ENCODE results near the gene TJAP1. TPM values are rescaled to one million over a fixed set of nuclear protein-coding genes. Genes with fewer than 3 reads are reported as not detected.

The TJAP1 gene
- total RNA-seq, 4 donors from 2014 or later, result 21.4 to 58.6 (median 45.7) TPM

DNA sequence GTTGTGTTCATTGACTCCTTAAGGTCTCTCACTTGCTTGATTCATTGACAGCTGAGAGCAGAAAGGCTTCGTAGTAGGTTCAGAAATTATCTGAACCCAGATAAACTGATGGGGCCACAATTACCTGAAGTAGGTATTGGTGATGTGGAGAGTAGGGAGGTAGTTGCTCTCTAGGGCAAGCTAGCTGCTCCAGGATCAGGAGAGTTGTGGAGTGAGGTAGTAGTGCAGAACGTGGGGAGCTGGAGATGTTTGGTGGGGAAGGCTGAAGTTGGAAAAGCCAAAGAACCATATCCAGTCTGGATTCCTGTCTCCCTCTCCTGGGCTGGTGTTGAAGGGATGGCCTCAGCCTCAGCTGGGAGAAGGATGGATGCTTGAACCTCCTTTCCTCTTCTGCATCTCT is 15.9 kb downstream of the TJAP1 start:
- Histone ChIP-seq H3K9me3 (no peaks in the 10 kb centered on the region), H3K27ac (peak overlapping the region in 2 of 4 donors; percentile 58 to 63), H3K4me3 (no peak overlapping the region), H3K4me1 (peaks cover 0 to 19% (median 7%) of the 10 kb centered on the region in 4 donors), H3K36me3 (peaks cover 0 to 7% (median 0%) of the 10 kb centered on the region in 3 donors), H3K27me3 (no peaks in the 10 kb centered on the region)
- TF ChIP-seq CTCF (IDR thresholded peaks at IDR 0.05) (no peak), POLR2A (IDR thresholded peaks at IDR 0.05) (no peak)
- no peak for DNase-seq

- Histone ChIP-seq H3K27ac (peak overlapping the region in 2 of 4 donors; percentile 58 to 63), H3K9me3 (no peaks in the 10 kb centered on the region), H3K27me3 (no peaks in the 10 kb centered on the region), H3K36me3 (peaks cover 0 to 13% (median 0%) of the 10 kb centered on the region in 3 donors), H3K4me1 (peaks cover 0 to 19% (median 7%) of the 10 kb centered on the region in 4 donors), H3K4me3 (no peak overlapping the region)
- peak in 2 of 3 donors; percentile 67 to 76 for DNase-seq
- TF ChIP-seq CTCF (IDR thresholded peaks at IDR 0.05), result no peak
- peak in 1 of 2 donors; percentile 7 for TF ChIP-seq POLR2A (IDR thresholded peaks at IDR 0.05)
Observed at GRCh38 chr6:43493833-43494232, 16.5 kb downstream of the TJAP1 start.

DNA sequence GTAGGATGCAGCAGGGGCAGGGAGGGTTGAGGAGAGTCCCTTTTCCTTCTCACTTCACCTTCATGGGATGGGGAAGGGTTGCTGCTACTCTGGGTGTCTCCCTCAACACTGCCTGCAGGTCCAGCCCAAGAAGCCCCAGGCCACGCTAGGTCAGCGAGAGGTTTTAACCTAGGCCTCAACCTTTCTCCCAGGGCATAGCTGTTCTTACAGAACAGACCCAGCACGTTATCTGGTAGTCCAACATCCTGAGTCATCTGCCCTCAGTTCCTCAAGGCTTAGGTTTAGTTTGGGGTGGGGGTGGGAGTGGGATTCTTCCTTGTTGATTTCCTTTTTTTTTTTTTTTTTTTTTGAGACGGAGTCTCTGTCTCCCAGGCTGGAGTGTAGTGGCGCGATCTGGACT is 17.0 kb downstream of the TJAP1 start:
- Histone ChIP-seq H3K36me3 (peaks cover 0 to 18% (median 0%) of the 10 kb centered on the region in 3 donors), H3K9me3 (no peaks in the 10 kb centered on the region), H3K27me3 (no peaks in the 10 kb centered on the region), H3K4me3 (no peak overlapping the region), H3K4me1 (peaks cover 0 to 19% (median 7%) of the 10 kb centered on the region in 4 donors), H3K27ac (peak overlapping the region in 2 of 4 donors; percentile 40 to 63)
- DNase-seq, result no peak
- TF ChIP-seq POLR2A (IDR thresholded peaks at IDR 0.05) (no peak), CTCF (IDR thresholded peaks at IDR 0.05) (no peak)

DNA sequence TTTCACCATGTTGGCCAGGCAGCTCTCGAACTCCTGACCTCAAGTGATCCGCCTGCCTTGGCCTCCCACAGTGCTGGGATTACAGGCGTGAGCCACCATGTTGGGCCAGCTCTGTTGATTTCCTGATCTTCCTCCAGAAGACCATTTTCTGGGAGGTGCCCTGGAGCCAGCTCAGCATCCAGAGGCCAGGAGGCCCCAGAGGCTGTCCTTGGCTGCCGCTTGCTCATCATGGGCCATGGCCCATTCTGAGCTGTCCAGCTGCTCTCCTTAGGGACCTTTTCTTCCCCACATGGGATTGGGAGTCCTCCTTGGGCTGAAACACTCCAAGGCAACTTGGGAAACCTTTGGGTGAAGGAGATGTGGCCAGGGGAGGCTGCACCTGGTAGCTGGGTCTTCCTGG is 17.4 kb downstream of the TJAP1 start:
- H3K4me3 ChIP-seq, result no peak overlapping the region
- peaks cover 0 to 19% (median 7%) of the 10 kb centered on the region in 4 donors for H3K4me1 ChIP-seq
- DNase-seq, result no peak
- H3K9me3 ChIP-seq, result no peaks in the 10 kb centered on the region
- H3K27me3 ChIP-seq, result no peaks in the 10 kb centered on the region
- TF ChIP-seq CTCF (IDR thresholded peaks at IDR 0.05) (no peak), POLR2A (IDR thresholded peaks at IDR 0.05) (no peak)
- peaks cover 0 to 23% (median 0%) of the 10 kb centered on the region in 3 donors for H3K36me3 ChIP-seq
- no peak overlapping the region for H3K27ac ChIP-seq

GRCh38 chr6:43495409-43495941 is 18.1 kb downstream of the TJAP1 start:
- Histone ChIP-seq H3K9me3 (no peaks in the 10 kb centered on the region), H3K27ac (no peak overlapping the region), H3K4me3 (no peak overlapping the region), H3K4me1 (peaks cover 0 to 19% (median 7%) of the 10 kb centered on the region in 4 donors), H3K27me3 (no peaks in the 10 kb centered on the region), H3K36me3 (peaks cover 0 to 30% (median 0%) of the 10 kb centered on the region in 3 donors)
- TF ChIP-seq CTCF (IDR thresholded peaks at IDR 0.05), result peak in 3 of 6 experiments; percentile 26 to 32 (median 31)
- TF ChIP-seq POLR2A (IDR thresholded peaks at IDR 0.05), result no peak
- no peak for DNase-seq

Data from Peyer's patch (tissue), 4 donors.